Mammary epithelial cell (primary cell): ENCODE measurements around the gene PLOD3.

ENCODE experiments used
- CTCF ChIP-seq, 2 donors: IDR thresholded peaks in 1 of 2; conservative IDR thresholded peaks in 1 of 2; 2 replicates each; pipeline ENCODE4 v1.5.1; 2011 to 2012; ENCODE audit warnings: inconsistent platforms in 2 of 2, low read length in 2 of 2, mild to moderate bottlenecking in 2 of 2, control low read depth in 1 of 2, low read depth in 1 of 2; ENCODE audit not compliant: insufficient read depth in 1 of 2; ENCODE audit errors: extremely low read depth in 1 of 2
- EZH2 ChIP-seq: IDR thresholded peaks from 2 replicates; pipeline ENCODE4 v1.6.1; 2012; ENCODE audit warnings: low read length, inconsistent platforms, borderline replicate concordance

- no peak for TF ChIP-seq CTCF (conservative IDR thresholded peaks at IDR 0.05 in 1 of 2, IDR thresholded peaks at IDR 0.05 in 1 of 2; ENCODE audit: extremely low read depth in 1 of 2, insufficient read depth in 1 of 2, low read depth in 1 of 2, low read length in 2 of 2)
- TF ChIP-seq EZH2: no peak
These were observed 55.5 kb downstream of the PLOD3 start for GRCh38 chr7:101161692-101162471.
